ENCODE measurements around the gene CNTF.

The CNTF gene

DNA sequence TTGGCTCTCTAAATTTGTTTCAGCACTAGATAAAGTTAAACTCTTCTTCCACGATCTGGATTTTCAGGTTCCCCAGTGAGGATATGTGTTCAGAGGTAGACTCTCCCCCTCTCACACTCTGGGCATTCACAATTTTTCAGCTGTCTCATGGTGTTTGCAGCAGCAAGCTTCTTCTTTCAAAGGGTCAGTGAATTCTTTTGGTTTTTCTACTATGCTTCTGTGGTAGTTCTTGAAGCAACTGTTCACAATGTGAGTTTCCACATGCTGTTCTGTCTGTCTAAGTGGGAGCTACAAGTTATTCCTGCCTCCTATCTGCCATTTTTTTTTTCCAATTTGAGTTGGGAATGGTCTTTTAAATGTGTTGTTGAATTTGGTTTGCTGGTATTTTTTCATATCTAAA is 25.4 kb downstream of the CNTF start:
- no peak for DNase-seq

DNA sequence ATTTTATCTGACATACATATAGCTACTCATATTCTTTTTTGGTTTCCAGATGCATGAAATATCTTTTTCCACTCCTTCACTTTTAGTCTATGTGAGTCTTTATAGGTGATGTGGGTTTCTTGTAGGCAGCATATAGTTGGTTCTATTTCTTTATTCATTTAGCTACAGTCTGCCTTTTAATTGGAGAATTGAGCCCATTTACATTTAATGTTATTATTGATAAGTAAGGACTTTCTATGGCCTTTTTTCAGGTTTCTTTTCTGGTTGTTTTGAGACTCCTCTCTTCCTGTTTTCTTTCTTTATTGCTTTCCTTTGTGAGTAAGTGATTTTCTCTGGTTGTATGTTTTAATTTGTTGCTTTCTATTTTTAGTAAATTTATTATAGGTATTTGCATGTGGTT is 27.2 kb downstream of the CNTF start:
- DNase-seq, result no peak

- no peak for DNase-seq
These were observed 28.0 kb downstream of the CNTF start for GRCh38 chr11:58650496-58650895.

DNA sequence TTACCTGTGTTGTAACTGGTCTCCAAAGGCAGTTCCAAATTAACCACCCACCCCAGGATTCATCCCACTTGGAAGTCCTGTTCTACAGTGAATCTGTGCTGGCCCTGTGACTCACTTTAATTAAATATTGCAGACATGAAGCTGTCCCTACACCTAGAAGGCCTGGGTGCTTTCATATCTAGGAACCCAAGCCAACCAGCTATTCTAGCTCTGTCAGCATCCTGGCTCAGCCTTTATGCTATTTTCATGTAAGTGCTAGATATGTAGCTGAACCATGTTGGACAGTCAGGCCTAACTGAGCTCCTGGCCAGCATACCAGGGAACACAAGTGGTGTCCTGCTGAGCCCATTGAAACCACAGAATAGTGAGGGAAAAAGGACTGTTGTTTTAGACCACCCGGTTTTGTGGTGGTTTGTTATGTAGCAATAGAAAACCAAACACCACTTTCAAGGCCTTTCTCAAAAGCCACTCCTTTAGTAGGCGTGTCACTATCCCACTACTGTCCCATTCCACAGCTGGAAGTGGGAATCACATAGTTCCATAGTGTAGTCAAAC is 30.3 kb downstream of the CNTF start:
- DNase-seq, result no peak

GRCh38 chr11:58654079-58654907 is 31.8 kb downstream of the CNTF start:
- peak; percentile 52 for DNase-seq

- no peak for DNase-seq
These were observed 32.4 kb downstream of the CNTF start for GRCh38 chr11:58654908-58655296.

DNA sequence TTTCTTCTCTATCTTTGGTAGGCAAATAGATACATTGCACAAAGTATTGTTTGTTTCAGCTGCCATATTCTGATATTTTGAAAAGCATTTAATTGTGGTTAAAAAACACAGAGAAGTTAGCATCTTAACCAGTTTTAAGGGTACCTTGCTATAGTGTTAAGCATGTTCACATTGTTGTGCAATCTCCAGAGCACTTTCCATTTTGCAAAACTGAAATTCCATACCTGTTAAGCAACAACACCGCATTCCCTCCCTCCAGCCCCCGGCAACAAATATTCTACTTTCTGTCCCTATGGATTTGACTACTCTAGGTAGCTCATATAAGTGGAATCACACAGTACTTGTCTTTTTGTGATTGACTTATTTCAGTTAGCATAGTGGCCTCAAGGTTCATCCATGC is 33.9 kb downstream of the CNTF start:
- DNase-seq, result no peak

GRCh38 chr11:58658623-58659022 is 36.2 kb downstream of the CNTF start:
- DNase-seq, result no peak

GRCh38 chr11:58659404-58659803 is 36.9 kb downstream of the CNTF start:
- DNase-seq, result no peak

GRCh38 chr11:58659910-58660570 is 37.6 kb downstream of the CNTF start:
- no peak for DNase-seq

GRCh38 chr11:58671983-58672633 is 49.6 kb downstream of the CNTF start:
- no peak for DNase-seq

DNA sequence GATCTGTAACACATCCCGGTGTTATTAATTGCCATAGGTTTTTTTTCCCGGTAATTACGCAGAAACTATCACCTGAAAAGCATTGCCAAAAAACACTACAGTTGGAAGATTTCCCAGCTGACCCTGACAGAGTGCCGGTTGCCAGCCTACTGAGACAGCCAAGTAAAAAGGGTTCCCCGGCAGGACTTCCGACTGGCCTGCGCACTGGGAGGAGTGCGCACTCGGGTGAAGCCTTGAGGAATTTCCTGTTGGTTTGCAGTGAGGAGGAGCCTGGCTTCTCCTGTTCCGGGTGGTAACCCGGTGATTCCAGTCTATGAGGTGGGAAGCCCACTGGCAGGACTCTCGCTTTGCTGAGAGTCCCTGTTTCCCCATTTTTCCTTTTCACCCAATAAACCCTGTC is 52.1 kb downstream of the CNTF start:
- no peak for DNase-seq

Data from amniotic stem cell (primary cell).